HG03342 (cell line): ENCODE measurements around the gene NDFIP2.
"Not testable (repeated sequence)": the region's sequence is repeated elsewhere in the genome, so short reads cannot be mapped to it uniquely, and the experiment has no call there.

ENCODE experiments used
- ATAC-seq: cut with Tn5 transposase; IDR thresholded peaks from one replicate; pipeline ENCODE4 v1.9.1; 2021; ENCODE audit warnings: mild to moderate bottlenecking, moderate library complexity; ENCODE audit not compliant: unreplicated experiment

The NDFIP2 gene

DNA sequence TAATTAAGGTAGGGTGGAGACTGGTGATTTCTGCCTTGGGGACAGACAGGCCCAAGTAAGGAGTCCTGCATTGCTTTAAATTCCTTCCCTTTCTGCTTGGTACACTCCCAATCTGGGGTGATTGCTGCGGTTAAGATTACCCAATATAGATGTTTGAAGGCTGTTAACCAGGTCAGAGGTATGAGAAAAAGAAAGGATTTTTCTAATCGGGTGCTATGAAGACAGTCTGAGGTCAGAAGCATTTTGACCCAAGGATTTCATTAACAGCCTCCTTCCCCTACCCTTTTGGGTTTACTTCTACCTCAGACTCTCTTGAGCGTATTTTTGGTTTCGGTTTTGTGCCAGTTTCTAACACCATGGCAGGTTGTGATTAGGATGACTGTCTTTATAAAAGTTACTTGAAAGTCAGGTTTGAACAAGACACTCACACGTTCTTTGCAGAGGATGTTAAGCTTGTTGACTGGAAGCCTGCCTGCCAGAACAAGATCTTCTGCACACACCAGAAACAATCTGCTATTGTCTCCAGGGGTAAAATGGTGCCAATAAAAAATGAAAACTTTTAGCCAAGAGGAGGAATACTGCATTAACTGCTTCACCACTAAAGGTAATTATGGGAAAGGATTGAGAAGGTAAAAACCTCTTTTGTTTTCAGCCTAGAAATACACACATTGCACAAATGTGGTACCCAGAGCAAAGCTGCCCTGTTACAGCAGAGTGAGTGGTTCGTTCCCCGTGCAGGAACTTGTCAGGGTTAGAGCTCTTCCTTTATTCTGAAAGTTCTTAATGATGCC is 108.8 kb downstream of the NDFIP2 start:
- ATAC-seq: no peak

DNA sequence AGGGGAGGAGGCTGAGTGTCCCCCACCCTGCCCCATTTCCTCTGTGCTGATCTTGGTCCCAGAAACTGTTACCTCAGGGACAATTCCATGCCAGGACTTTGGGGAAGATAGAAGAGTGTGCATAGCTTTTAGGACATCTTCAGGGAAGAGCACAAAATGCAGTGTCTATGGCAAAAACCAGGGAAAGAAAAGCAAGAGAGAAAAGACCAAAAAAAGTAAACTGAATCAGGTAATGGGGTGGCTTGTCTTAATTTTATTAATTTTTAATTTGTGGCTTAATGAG is 109.4 kb downstream of the NDFIP2 start:
- ATAC-seq: no peak

DNA sequence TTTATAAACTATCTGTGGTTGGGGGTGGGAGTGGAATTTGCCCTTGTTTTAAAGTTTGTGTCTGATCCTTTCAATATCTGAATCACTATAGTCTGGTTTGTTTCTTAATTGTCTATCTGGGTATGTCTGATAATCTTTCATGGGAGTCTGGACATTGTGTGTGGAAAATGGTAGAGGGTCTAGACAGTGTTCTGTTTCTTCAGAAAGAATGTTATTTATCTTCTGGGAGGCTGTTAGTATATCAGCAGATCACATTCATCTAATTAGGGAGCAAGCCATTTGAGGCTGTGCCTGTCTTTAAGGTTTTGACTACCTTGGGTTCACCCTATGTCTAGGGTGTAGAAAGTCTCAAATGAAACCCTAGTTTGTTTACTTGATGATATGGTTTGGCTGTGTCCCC is 110.5 kb downstream of the NDFIP2 start:
- no peak for ATAC-seq

DNA sequence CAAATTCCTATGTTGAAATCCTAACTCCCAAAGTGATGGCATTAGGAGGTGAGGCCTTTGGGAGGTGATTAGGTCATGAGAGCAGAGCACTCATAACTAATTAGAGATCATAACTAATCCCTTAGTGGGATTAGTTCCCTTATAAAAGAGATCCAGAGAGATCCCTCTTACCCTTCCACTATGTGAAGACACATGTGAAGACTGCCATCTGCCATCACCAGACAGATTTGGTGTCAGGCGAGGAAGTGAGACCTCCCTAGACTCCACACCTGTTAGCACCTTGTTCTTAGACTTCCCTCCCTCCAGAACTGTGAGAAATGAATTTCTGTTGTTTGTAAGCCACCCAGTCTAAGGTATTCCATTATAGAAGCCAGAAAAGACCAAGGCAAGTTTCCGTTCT is 112.2 kb downstream of the NDFIP2 start:
- ATAC-seq: no peak

DNA sequence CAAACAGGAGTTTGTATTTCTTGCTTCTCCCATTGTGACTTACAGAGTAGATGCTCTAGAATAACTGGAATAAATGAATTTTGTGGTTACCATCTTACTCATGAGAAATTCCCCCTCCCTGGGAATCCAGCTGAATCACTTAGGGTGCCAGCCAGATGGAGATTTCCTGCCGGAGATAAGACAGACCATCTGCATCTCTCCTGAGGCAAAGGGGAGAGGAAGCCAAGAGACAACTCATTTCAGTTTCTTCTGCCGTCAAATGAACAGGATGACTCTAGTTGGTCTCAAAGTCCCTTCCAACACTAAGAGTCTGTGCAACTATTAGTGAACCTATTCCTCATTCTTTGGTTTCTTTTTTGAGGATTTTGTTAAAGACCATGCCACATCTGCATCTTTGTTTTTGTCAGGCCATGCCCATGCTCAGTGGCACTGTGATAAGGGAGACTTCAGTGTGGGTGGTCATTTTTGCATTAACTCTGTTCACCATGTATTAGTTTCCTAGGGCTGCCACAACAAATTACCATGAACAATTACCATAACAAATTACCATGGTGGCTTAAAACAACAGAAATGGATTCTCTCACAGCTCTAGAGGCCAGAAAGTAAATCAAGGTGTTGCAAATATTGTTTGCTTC is 112.8 kb downstream of the NDFIP2 start:
- ATAC-seq: no peak

DNA sequence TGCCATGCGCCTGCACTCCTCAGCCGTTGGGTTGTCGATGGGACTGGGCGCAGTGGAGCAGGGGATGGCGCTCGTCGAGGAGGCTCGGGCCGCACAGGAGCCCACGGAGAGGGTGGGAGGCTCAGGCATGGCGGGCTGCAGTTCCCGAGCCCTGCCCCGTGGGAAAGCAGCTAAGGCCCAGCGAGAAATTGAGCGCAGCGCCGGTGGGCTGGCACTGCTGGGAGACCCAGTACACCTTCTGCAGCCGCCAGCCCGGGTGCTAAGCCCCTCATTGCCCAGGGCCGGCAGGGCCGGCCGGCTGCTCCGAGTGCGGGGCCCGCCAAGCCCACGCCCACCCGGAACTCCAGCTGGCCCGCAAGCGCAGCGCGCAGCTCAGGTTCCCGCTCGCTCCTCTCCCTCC is 119.2 kb downstream of the NDFIP2 start:
- ATAC-seq: not testable (repeated sequence)

DNA sequence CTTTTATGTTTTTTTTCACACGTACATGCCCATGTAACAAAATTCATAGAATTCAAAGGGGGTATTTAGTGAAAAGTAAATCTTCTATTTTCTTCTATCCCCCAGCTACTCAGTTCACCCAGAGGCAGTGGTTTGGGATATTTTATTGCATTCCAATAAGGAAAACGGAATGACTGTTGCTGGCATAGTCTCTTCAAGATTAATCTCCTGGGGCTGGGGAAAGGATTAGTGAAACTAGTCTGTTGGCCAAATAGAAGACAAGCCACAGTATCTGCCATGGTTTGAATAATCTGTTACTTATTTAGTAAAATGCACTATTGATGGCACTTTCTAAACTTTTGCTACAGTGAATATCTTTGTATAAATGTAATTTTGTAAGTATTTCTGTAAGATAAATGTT is 122.0 kb downstream of the NDFIP2 start:
- no peak for ATAC-seq

DNA sequence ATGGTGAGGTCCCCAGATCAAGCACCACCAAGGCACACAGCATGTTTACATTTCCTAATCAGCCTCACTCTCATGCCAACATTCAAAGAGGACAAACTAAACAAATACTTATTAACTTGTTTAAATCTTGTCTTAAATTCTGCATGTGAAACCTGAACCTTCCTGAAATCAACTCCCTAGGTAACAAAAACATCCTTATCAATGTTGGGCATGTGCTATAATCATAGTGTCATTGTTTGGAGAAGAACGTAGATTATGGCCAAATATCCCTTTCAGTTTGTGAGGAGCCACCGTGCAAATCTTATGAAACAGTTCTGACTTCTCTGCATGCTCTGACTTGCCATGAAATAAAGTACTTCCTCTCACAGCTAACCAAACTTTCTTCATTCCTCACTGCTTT is 123.8 kb downstream of the NDFIP2 start:
- no peak for ATAC-seq
